CMK (cell line): ENCODE measurements around the gene PPP1R13B.
A peak's percentile ranks its signal among the peaks of the same experiment; 100 is the strongest.
"Not testable (repeated sequence)": the region's sequence is repeated elsewhere in the genome, so short reads cannot be mapped to it uniquely, and the experiment has no call there.

Source experiments
- DNase-seq: peaks from one replicate; pipeline ENCODE4 v3.0.0-alpha.2; 2010; ENCODE audit warnings: low read depth

Gene PPP1R13B

GRCh38 chr14:103832046-103832445 lies 15.3 kb downstream of the PPP1R13B start:
- DNase-seq: no peak

DNA sequence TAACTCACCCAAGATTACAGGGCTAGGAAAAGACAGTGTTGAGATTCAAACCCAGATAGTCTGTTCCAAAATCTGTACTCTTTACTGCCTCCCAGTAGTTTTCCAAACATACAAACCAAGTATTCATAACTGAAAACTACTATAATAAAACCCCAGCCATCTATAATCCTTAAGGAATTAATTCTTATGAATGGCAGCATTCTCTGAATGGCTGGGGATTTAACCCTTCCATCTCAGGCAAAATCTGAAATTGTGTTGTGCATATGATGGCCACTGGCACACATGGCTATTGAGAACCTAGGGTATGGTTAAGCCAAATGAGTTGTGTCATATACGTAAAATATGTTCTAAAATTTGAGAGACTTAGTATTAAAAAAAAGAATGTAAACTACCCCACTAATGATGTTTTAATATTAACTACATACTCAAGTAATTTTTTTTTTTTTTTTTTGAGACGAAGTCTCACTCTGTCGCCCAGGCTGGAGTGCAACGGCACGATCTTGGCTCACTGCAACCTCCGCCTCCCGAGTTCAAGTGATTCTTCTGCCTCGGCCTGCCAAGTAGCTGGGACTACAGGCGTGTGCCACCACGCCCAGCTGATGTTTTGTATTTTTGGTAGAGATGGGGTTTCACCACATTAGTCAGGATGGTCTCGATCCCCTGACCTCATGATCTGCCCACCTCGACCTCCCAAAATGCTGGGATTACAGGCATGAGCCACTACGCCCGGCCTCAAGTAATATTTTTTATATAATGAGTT lies 16.7 kb downstream of the PPP1R13B start:
- no peak for DNase-seq

- DNase-seq: no peak
Measured at GRCh38 chr14:103828315-103828967, 18.9 kb downstream of the PPP1R13B start.

DNA sequence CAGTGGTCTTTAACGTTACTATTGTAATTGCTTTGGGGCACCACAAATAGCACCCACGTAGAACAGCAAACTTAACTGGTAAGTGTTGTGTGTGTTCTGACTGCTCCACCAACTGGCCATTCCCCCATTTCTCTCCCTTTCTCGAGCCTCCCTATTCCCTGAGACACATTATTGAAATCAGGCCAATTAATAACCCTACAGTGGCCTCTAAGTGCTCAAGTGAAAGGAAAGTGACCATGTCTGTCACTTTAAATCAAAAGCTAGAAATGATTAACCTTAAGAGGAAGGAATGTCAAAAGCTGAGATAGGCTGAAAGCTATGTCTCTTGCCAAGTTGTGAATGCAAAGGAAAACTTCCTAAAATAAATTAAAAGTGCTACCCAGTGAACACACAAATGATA lies 22.3 kb downstream of the PPP1R13B start:
- DNase-seq: no peak

- DNase-seq: no peak
Measured at GRCh38 chr14:103820908-103821307, 26.5 kb downstream of the PPP1R13B start.

- DNase-seq: no peak
Measured at GRCh38 chr14:103820382-103820781, 27.0 kb downstream of the PPP1R13B start.

DNA sequence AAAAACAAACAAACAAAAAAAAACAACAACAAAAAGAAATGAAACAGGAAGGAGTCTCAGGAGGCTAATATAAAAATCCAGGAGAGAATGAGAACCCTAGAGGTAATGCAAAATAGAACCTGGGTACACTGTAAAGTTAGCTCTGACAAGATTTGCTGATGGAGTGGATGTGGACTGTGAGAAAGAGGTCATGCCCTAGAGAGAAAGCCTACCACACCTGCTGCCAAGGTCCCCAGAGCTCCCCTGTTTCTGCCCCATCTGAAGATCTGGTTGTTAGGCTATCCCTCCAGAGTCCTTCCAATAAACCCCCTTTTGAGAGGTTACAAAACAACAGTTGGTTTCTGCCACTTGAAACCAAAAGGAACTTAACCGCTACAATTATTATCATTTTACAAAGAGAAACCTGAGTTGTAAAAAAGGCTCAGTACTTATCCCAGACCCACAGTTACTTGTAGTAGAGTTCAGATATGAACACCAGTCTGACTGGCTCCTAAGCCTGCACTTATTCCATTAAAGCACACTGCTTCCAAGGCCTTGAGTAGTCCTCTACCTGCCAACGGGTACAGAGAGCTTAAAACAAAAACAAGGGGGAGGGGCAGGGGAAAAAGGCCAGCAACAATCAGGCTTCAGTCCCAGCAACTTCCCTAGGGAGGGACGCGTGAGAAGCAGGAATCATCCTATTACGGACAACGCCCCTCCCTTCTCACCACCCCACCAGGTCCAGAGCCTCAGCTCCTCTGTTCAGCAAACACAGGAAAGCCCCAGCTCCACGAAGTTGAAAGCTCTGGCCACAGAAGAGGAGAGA lies 27.7 kb downstream of the PPP1R13B start:
- no peak for DNase-seq

DNA sequence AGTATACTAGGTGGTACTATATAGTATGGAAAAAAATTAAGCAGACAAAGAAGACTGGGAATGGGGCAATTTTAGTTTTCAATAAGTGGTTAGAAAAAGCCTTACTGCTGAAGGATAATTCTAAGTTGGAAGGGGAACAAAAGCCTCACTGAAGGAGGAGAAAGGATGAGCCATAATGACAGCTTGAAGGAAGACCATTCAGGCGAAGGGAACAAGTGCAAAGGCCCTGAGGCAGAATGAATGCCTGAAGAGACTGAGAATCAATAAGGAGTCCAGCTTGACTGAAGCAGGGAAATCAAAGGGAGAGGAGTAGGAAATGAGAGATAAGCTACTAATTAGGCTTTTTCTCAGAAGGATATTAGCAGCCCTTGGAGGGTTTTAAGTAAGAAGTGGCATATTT lies 28.5 kb downstream of the PPP1R13B start:
- DNase-seq: no peak

DNA sequence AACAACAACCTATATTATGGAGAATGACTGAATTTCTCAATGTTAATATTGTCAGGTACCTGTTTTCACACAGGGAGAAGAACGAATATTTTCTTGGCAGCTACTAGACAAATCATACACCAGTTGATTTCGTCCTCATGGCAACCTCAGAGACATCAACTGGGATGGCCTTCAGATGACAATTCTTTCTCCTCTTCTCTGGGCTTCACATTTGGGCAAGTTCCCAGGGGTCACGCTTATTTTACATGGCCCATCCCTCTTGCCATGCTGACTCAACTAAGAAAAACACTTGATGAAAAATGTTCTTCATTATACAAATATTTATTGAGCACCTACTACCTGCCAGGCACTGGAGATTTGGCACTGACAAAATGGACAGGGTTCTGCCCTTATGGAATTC lies 29.0 kb downstream of the PPP1R13B start:
- DNase-seq: no peak

DNA sequence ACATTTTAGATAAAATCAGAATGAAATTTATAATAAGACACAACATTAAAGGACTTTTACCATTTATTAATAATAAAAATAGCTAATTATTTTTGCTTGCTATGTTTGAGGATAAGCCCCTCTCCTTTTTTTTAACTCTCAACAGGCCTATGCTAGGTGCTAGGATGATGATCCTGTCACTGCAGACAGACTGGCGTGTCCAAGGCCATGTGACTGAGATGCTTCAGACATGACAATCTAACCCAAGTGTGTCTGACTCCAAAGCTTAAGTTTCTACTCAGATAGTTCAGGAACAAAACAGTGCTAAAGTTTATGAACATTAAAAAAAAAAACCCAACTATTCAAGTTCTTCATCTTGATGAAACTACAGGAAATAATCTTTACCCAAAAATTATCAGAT lies 29.8 kb downstream of the PPP1R13B start:
- no peak for DNase-seq

- no peak for DNase-seq
Measured at GRCh38 chr14:103816991-103817390, 30.4 kb downstream of the PPP1R13B start.

GRCh38 chr14:103815253-103815652 lies 32.1 kb downstream of the PPP1R13B start:
- DNase-seq: no peak

DNA sequence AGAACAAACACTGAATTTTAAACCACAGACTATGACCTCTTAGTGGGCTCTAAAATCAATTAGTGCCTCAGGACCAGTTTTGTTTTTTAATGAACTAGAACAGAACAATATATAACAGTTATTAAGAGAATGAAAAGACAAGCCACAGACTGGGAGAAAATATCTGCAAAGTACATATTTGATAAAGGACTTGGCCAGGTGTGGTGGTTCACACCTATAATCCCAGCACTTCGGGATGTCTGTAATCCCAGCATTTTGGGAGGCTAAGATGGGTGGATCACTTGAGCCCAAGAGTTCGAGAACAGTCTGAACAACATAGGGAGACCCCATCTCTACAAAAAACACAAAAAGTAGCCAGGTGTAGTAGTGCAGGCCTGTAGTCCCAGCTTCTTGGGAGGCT lies 36.2 kb downstream of the PPP1R13B start:
- no peak for DNase-seq

DNA sequence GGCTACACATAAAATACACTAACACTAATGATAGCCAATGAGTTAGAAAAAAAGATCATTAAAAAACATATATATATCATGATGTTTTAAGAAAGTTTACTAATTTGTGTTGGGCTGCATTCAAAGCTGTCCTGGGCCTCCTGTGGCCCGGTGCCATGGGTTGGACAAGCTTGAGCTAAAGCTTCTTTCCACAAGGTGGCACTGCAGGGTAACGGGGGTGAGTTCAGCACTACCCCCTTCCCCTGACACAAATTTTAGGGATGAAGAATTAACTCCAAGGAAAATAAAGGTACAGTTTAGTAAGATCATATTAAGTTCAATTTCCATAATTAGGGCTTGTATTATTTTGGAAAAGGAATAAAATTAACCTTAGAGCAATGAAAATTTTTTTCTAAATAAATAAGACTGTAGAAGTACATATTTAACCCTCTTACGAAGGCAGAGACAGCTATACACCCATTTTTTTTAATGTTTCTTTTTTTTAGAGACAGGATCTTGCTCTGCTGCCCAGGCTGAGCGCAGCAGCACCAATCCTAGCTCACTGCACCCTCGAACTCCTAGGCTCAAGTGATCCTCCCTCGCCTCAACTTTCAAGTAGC lies 38.9 kb downstream of the PPP1R13B start:
- DNase-seq: peak; percentile 21

DNA sequence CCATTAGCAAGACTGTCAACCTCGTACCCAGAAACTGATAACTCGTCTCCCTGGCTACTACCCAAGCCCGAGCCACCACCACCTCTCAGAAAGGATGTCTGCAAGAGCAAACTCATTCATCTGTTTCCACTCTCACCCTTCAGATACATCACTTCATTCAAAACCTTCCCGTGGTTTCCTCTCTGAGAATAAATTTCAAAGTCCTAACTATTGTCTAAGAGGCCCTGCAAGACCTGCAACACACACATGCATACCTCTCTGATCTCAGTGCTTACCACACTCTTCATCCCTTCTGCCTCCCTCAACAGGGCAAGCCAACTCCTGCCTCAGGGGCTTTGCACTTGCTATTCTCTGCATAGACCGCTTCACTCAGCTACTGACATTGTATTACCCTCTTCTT lies 40.6 kb downstream of the PPP1R13B start:
- DNase-seq: no peak

DNA sequence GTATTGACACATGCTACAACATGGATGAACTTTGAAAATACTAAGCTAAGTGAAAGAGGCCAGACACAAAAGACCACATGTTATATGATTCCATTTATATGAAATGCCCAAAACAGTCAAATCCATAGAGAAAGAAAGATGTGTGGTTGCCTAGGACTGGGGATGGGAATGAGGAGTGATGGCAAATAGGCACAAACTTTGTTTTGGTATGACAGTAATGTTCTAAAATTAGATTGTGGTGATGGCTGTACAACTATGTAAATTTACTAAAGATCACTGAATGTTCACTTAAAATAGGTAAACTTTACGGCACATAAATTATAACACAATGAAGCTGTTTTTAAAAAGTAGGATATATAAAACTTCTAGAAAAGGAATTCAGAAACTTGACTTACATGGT lies 41.7 kb downstream of the PPP1R13B start:
- DNase-seq: no peak

DNA sequence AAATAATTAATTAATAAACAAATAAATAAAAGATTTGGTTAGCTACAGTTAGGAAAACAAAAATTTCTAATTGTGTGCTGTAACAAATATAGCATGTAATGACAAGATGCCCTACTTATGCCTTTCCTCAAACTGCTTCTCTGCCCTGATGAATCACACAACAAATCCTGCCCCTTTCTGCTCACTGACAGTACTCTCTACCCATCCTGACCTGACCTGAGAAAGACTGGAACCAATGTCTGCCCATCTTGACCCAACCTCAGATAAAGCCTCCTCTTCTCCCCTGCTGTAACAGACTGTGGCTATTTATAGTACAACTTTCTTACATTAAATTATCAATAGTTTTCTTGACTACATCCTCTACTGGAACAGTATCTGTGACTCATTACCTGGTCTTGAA lies 43.7 kb downstream of the PPP1R13B start:
- DNase-seq: no peak

DNA sequence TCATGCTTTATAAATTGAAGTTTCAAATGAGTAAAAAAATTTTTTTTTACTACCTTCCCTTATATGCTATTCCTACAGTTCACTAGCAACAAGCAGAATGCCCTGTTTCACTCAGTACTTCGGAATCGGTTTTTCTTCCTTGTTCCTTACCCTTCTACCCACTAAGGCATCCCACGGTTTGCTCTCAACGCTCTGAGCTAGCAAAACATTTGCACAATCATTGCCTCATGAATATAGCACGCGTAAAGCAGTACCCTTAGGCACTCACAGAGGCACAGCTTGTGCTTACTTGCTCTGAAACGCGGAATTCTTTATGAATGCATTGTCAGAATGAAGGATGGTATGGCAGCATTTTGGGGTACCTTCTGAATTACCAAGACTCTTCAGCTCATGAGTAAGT lies 45.0 kb downstream of the PPP1R13B start:
- no peak for DNase-seq

DNA sequence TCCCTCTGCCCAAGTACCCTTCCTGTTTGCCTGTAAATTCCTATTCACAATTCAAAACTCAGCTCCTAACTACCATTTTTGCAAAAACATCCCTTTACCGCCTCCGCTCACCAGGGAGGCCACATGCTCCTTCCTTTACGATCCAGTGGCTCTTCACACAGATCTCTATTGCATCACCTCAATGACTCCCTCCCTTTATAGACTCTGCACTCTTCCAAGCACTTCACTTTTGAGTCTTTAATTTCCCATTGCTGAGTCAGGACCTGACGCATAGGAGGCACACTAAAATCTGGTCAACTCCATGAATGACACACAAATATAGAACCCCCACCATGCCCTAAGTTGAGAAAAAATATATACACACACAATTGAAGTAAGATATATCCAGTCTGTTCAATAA lies 45.9 kb downstream of the PPP1R13B start:
- no peak for DNase-seq

- DNase-seq: not testable (repeated sequence)
Measured at GRCh38 chr14:103793192-103793591, 54.2 kb downstream of the PPP1R13B start.

DNA sequence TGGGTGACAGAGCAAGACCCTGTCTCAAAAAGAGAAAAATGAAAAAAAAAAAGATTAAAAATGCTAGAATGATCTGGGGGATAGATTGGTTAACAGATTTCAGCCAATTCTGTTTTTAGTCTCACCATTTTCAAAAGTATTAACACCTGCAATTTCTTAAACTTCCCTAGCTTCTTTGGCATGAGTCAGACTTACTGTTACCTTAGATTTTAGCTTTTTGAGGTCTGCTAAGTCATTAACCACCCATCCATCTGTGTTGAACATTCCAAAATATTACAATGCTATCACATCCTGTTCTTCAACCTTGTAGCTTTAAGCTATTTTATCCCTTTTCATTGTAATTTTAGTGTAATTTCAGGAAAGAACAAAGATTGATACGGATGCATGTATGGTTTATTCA lies 59.3 kb downstream of the PPP1R13B start:
- DNase-seq: no peak

- DNase-seq: no peak
Measured at GRCh38 chr14:103782376-103782775, 65.0 kb downstream of the PPP1R13B start.

DNA sequence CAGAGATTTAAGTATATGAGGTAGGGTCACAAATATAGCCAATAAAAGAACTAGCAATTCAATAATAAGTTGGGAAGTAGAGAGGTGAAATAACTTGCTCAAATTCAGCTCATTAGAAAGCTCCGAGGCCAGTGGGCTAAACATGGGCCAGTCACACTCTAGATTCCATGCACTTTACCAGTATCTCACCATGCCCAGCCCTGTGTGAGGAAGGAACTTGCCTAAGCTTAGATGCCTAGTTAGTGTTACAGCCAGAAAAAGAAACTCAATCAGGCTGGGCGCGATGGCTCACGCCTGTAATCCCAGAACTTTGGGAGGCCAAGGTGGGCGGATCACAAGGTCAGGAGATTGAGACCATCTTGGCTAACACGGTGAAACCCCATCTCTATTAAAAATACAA lies 71.1 kb downstream of the PPP1R13B start:
- DNase-seq: not testable (repeated sequence)
